ENCODE data around the gene CXCL14. TPM values are rescaled to one million over a fixed set of nuclear protein-coding genes. Genes with fewer than 3 reads are reported as not detected.

CXCL14 gene
- polyA plus RNA-seq, 1 experiment = not detected

DNA sequence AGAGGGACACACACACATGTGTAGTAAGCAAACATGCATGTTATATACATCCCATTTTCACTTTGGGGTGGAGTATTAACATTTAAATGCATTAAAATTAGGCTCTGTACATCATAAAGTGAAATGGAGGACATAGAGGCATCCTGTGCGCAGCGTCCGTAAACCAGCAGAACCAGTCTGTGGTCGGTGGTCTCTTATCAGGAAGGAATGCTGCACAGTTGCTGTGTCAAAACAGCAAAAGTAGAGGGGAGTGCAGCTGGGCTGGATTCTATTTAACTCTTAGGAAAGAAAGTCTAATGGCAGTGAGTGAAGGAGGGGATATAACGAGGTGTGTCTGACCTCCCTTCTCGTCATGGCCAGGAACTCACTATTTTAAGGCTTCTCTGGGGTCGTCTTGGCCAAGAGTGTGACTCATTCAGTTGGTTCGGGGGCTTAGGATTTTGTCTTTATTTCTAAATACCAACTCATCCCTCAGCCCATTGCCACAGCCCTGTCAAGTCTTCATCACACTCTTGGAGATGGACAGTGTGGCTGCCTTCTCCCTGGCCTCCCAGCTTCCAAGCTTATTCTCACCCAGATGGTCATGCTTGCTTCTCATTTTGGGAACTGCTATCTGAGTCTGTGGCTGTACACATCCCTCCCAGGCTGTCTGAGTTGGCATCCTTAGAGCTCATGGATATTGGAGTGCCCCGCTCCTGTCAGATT lies 20.1 kb upstream of the CXCL14 start:
- ChIA-PET POLR2A (no interaction called here), CTCF (interaction anchor here (1.0 kb wide), 1 partner anchor 33 kb away, joined by 4 read pairs; no protein-coding TSS in a partner anchor)
- no peak for DNase-seq (ENCODE audit: low read depth, low spot score)
- Histone ChIP-seq H3K27ac (ENCODE audit: low read depth, low read length) (no peak overlapping the region), H3K9me3 (ENCODE audit: control insufficient read depth, insufficient read depth, low read length) (no peaks in the 10 kb centered on the region), H3K27me3 (ENCODE audit: control insufficient read depth, insufficient read depth, low read length) (peaks cover 3% of the 10 kb centered on the region), H3K4me3 (ENCODE audit: low read depth, low read length) (no peak overlapping the region)
- TF ChIP-seq, protein P1, sequence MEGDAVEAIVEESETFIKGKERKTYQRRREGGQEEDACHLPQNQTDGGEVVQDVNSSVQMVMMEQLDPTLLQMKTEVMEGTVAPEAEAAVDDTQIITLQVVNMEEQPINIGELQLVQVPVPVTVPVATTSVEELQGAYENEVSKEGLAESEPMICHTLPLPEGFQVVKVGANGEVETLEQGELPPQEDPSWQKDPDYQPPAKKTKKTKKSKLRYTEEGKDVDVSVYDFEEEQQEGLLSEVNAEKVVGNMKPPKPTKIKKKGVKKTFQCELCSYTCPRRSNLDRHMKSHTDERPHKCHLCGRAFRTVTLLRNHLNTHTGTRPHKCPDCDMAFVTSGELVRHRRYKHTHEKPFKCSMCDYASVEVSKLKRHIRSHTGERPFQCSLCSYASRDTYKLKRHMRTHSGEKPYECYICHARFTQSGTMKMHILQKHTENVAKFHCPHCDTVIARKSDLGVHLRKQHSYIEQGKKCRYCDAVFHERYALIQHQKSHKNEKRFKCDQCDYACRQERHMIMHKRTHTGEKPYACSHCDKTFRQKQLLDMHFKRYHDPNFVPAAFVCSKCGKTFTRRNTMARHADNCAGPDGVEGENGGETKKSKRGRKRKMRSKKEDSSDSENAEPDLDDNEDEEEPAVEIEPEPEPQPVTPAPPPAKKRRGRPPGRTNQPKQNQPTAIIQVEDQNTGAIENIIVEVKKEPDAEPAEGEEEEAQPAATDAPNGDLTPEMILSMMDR (IDR thresholded peaks at IDR 0.05; ENCODE audit: low read depth, low read length) = no peak

DNA sequence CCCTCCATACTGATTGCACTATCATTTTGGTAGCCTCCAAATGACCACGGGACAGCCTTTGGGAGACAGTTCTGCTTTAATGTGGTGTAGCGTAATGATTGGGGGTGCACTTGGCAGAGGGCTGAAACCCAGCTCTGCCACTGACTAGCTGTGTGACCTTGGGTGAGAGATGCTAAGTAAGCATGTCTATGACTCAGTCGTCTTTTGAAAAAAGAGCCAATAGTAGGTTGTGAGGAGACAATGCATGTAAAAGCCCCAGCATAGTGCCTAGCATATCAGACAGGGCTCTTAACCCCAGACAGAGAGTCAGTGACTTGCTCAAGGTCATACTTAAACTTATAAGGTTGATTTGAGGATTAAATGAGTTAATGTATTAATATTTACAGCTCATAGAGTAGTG lies 18.0 kb upstream of the CXCL14 start:
- ChIA-PET POLR2A (no interaction called here), CTCF (interaction anchor here (0.7 to 0.8 kb wide), 2 partner anchors 27 to 30 kb away, joined by 3 read pairs; no protein-coding TSS in a partner anchor)
- TF ChIP-seq, protein P1 (IDR thresholded peaks at IDR 0.05; ENCODE audit: low read depth, low read length) = no peak
- Histone ChIP-seq H3K27me3 (ENCODE audit: control insufficient read depth, insufficient read depth, low read length) (peaks cover 3% of the 10 kb centered on the region), H3K27ac (ENCODE audit: low read depth, low read length) (no peak overlapping the region), H3K9me3 (ENCODE audit: control insufficient read depth, insufficient read depth, low read length) (no peaks in the 10 kb centered on the region), H3K4me3 (ENCODE audit: low read depth, low read length) (no peak overlapping the region)
- DNase-seq (ENCODE audit: low read depth, low spot score) = no peak

DNA sequence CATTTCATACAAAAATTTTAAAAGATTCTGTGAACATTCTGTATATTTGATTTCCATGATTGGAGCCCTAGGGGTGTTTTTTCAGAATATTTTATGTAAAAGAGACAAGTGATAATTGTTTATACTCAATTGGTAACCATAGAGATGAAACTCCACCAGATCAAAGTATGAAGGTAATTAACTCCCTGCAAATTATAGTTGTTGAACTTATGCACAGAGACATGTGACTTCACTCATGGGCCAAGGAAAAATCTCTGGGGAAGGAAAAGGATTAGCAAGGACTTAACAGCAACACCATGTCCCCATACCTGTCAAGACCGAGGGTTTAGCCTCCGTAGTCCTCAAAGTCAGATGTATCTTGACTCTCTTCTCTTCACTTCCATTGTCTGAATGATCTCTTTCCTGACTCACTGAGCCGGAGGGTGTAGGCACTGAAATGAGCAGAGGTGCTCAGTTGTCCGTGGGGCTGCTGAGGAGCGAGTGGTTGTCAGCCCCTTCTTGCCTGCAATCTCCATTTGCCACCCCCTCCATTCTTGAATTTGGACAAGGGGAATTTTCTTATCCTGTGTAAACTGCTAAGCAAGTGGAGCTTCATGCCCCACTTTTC lies 17.5 kb upstream of the CXCL14 start:
- Histone ChIP-seq H3K9me3 (ENCODE audit: control insufficient read depth, insufficient read depth, low read length) (no peaks in the 10 kb centered on the region), H3K27ac (ENCODE audit: low read depth, low read length) (no peak overlapping the region), H3K4me3 (ENCODE audit: low read depth, low read length) (no peak overlapping the region), H3K27me3 (ENCODE audit: control insufficient read depth, insufficient read depth, low read length) (peaks cover 3% of the 10 kb centered on the region)
- ChIA-PET CTCF (no interaction called here), POLR2A (no interaction called here)
- DNase-seq (ENCODE audit: low read depth, low spot score) = no peak
- TF ChIP-seq, protein P1 (IDR thresholded peaks at IDR 0.05; ENCODE audit: low read depth, low read length) = no peak

DNA sequence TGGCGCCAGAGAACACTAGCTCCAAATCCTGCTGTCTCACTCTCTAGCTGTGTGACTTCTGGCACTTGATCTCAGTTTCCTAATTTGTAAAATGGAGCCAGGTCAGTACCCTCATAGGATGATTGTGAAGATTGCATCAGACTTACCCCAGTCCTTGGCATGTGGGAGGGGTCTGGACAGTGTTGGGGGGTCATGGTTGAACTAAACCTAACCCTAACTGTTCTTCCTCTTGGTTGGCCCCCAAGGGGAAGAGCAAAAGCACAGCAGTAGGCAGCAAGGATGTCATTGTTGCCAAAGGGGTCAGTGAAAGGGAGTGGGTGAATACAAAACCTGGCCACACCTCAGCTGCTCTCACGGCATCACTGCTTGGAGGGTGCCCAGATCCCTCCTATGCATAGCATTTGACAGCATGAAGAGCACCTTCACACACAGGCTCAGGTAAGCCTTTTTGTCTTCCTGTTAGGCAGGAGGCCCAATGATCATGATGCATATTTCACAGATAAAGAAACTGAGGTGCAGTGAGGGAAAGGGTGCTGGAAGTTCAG lies 15.7 kb upstream of the CXCL14 start:
- TF ChIP-seq, protein P1 (IDR thresholded peaks at IDR 0.05; ENCODE audit: low read depth, low read length) = no peak
- no peak for DNase-seq (ENCODE audit: low read depth, low spot score)
- Histone ChIP-seq H3K4me3 (ENCODE audit: low read depth, low read length) (no peak overlapping the region), H3K27me3 (ENCODE audit: control insufficient read depth, insufficient read depth, low read length) (peaks cover 1% of the 10 kb centered on the region), H3K9me3 (ENCODE audit: control insufficient read depth, insufficient read depth, low read length) (no peaks in the 10 kb centered on the region), H3K27ac (ENCODE audit: low read depth, low read length) (no peak overlapping the region)
- ChIA-PET POLR2A (no interaction called here), CTCF (no interaction called here)

DNA sequence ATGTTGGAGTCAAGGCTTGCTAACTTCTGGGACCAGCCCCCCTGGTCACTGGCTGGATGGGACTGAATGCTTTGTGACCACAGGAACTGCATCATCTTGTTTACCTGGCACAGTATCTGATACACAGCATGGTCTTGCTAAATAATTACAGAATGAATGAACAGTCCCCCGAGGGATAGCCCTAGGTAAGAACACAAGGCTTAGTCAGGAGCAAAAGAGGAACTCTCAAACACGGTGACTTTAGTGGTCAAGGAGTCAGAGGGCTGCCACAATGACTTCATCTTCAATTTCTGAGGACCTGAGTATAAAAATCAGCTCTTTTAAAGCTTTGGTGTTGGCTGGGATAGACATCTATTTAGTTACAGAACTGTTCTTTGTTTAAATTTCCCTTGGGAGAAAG lies 15.1 kb upstream of the CXCL14 start:
- ChIA-PET CTCF (interaction anchor here (0.6 kb wide), 1 partner anchor 26 kb away, joined by 4 read pairs; no protein-coding TSS in a partner anchor), POLR2A (no interaction called here)
- H3K27me3 ChIP-seq (ENCODE audit: control insufficient read depth, insufficient read depth, low read length) = no peaks in the 10 kb centered on the region
- no peaks in the 10 kb centered on the region for H3K9me3 ChIP-seq (ENCODE audit: control insufficient read depth, insufficient read depth, low read length)
- DNase-seq (ENCODE audit: low read depth, low spot score) = no peak
- TF ChIP-seq, protein P1 (IDR thresholded peaks at IDR 0.05; ENCODE audit: low read depth, low read length) = no peak
- no peak overlapping the region for H3K4me3 ChIP-seq (ENCODE audit: low read depth, low read length)
- H3K27ac ChIP-seq (ENCODE audit: low read depth, low read length) = no peak overlapping the region

Data from AG04450 (cell line).